SK-N-DZ (cell line): Measurements from ENCODE around the gene RANBP2. TPM values are rescaled to one million over a fixed set of nuclear protein-coding genes. Genes with fewer than 3 reads are reported as not detected.
"Not testable (repeated sequence)": the region's sequence is repeated elsewhere in the genome, so short reads cannot be mapped to it uniquely, and the experiment has no call there.

Experiments
- DNase-seq: peaks from one replicate; pipeline ENCODE4 v3.0.0-alpha.2; 2015; ENCODE audit warnings: low spot score
- polyA plus RNA-seq, 2 experiments: library from polyadenylated mRNA; depleted of rRNA; stranded (reverse); fragments of >200 nt; gene quantifications; 2 replicates each; pipeline ENCODE4 v1.2.3, GENCODE V29; 2014

RANBP2 gene
- polyA plus RNA-seq (2014; cell fraction: cytosol; rRNA removed) = 31.4 and 32.6 TPM in 2 replicates
- polyA plus RNA-seq (2014; cell fraction: nucleus; rRNA removed) = 56.8 and 58.4 TPM in 2 replicates

- peak; percentile 97 for DNase-seq
Measured at GRCh38 chr2:108719149-108720044, at the start of gene RANBP2. RANBP2 (plus strand) TSS chr2:108719482; CDS start chr2:108719607, 125 bp downstream.

- DNase-seq = not testable (repeated sequence)
Measured at GRCh38 chr2:108670282-108670681, 49.0 kb upstream of the RANBP2 start.

GRCh38 chr2:108672200-108672805 is 47.0 kb upstream of the RANBP2 start:
- not testable (repeated sequence) for DNase-seq

GRCh38 chr2:108676522-108676921 is 42.8 kb upstream of the RANBP2 start:
- not testable (repeated sequence) for DNase-seq

- DNase-seq = peak; percentile 36
Measured at GRCh38 chr2:108677239-108677744, 42.0 kb upstream of the RANBP2 start.

GRCh38 chr2:108678198-108678651 is 41.1 kb upstream of the RANBP2 start:
- DNase-seq = peak; percentile 2

- DNase-seq = not testable (repeated sequence)
Measured at GRCh38 chr2:108680805-108681204, 38.5 kb upstream of the RANBP2 start.

- not testable (repeated sequence) for DNase-seq
Measured at GRCh38 chr2:108688818-108689756, 30.2 kb upstream of the RANBP2 start.

GRCh38 chr2:108690001-108690400 is 29.3 kb upstream of the RANBP2 start:
- DNase-seq = not testable (repeated sequence)

GRCh38 chr2:108691447-108691846 is 27.8 kb upstream of the RANBP2 start:
- DNase-seq = no peak

- DNase-seq = peak; percentile 13
Measured at GRCh38 chr2:108701208-108701607, 18.1 kb upstream of the RANBP2 start.

- no peak for DNase-seq
Measured at GRCh38 chr2:108701806-108702205, 17.5 kb upstream of the RANBP2 start.

GRCh38 chr2:108704871-108705270 is 14.4 kb upstream of the RANBP2 start:
- DNase-seq = no peak

GRCh38 chr2:108707300-108707699 is 12.0 kb upstream of the RANBP2 start:
- DNase-seq = no peak

- DNase-seq = not testable (repeated sequence)
Measured at GRCh38 chr2:108716971-108717370, 2.3 kb upstream of the RANBP2 start.

GRCh38 chr2:108726048-108726447 is 6.8 kb downstream of the RANBP2 start:
- not testable (repeated sequence) for DNase-seq

GRCh38 chr2:108734656-108735055 is 15.4 kb downstream of the RANBP2 start:
- not testable (repeated sequence) for DNase-seq

- DNase-seq = not testable (repeated sequence)
Measured at GRCh38 chr2:108757973-108758372, 38.7 kb downstream of the RANBP2 start.

GRCh38 chr2:108762618-108763017 is 43.3 kb downstream of the RANBP2 start:
- not testable (repeated sequence) for DNase-seq

GRCh38 chr2:108766671-108767070 is 47.4 kb downstream of the RANBP2 start:
- not testable (repeated sequence) for DNase-seq

- DNase-seq = not testable (repeated sequence)
Measured at GRCh38 chr2:108767859-108768258, 48.6 kb downstream of the RANBP2 start.
